Neural progenitor cell (in vitro differentiated cells): Measurements from ENCODE around the gene CCT8. TPM values are rescaled to one million over a fixed set of nuclear protein-coding genes. Genes with fewer than 3 reads are reported as not detected.

ENCODE experiments used
- DNase-seq: peaks from one replicate; pipeline ENCODE4 v3.0.0-alpha.2; 2016; ENCODE audit warnings: low spot score
- H2AFZ ChIP-seq: fragments of 200-600 bp; sonication (generic); replicated peaks from 2 replicates; pipeline ENCODE4 v1.6.1; 2016; ENCODE audit warnings: antibody characterized with exemption
- H3F3A ChIP-seq: fragments of 200-600 bp; sonication (generic); 2 replicates; pipeline ENCODE4 v1.6.1; 2016; ENCODE audit warnings: antibody characterized with exemption, low read depth
- H3K27ac ChIP-seq: fragments of 200-600 bp; sonication (generic); 2 replicates; pipeline ENCODE4 v1.5.1; 2016; ENCODE audit warnings: mild to moderate bottlenecking
- H3K27me3 ChIP-seq: fragments of 200-600 bp; sonication (generic); 2 replicates; pipeline ENCODE4 v1.6.1; 2016; ENCODE audit warnings: mild to moderate bottlenecking, moderate library complexity
- H3K36me3 ChIP-seq: fragments of 200-600 bp; sonication (generic); 2 replicates; pipeline ENCODE4 v1.5.1; 2016
- H3K4me1 ChIP-seq: fragments of 200-600 bp; sonication (generic); 2 replicates; pipeline ENCODE4 v1.6.1; 2016; ENCODE audit warnings: mixed run types
- H3K4me2 ChIP-seq: fragments of 200-600 bp; sonication (generic); 2 replicates; pipeline ENCODE4 v1.6.1; 2016
- H3K4me3 ChIP-seq: fragments of 200-600 bp; sonication (generic); 2 replicates; pipeline ENCODE4 v1.5.1; 2016
- H3K79me2 ChIP-seq: fragments of 200-600 bp; sonication (generic); 2 replicates; pipeline ENCODE4 v1.6.1; 2016; ENCODE audit warnings: low read depth
- H3K9ac ChIP-seq: fragments of 200-600 bp; sonication (generic); 2 replicates; pipeline ENCODE4 v1.6.1; 2016
- H3K9me3 ChIP-seq: fragments of 200-600 bp; sonication (generic); 2 replicates; pipeline ENCODE4 v1.5.1; 2016; ENCODE audit warnings: low read depth
- H4K20me1 ChIP-seq: fragments of 200-600 bp; sonication (generic); 2 replicates; pipeline ENCODE4 v1.6.1; 2016; ENCODE audit warnings: low read depth
- H3K27ac Mint-ChIP-seq: 3 replicates; pipeline ENCODE4 v1.8.0; 2021; ENCODE audit warnings: mixed read lengths
- H3K27me3 Mint-ChIP-seq: 2 replicates; pipeline ENCODE4 v1.8.0; 2022; ENCODE audit warnings: low read depth, mild to moderate bottlenecking, inconsistent platforms, moderate library complexity, mixed read lengths; ENCODE audit not compliant: insufficient read depth
- H3K36me3 Mint-ChIP-seq: 3 replicates; pipeline ENCODE4 v1.8.0; 2021; ENCODE audit warnings: mixed read lengths
- H3K4me1 Mint-ChIP-seq: 3 replicates; pipeline ENCODE4 v1.8.0; 2021; ENCODE audit warnings: mixed read lengths
- H3K4me3 Mint-ChIP-seq: 3 replicates; pipeline ENCODE4 v1.8.0; 2021; ENCODE audit warnings: mild to moderate bottlenecking, moderate library complexity, mixed read lengths
- H3K9me3 Mint-ChIP-seq: 3 replicates; pipeline ENCODE4 v1.8.0; 2020; ENCODE audit warnings: mixed read lengths
- EZH2 ChIP-seq: fragments of 200-600 bp; sonication (generic); IDR thresholded peaks from 2 replicates; pipeline ENCODE4 v1.6.1; 2017; ENCODE audit warnings: antibody characterized with exemption, mild to moderate bottlenecking, moderate library complexity
- EZH2phosphoT487 ChIP-seq: fragments of 200-600 bp; sonication (generic); IDR thresholded peaks from 2 replicates; pipeline ENCODE4 v1.6.1; 2017; ENCODE audit warnings: antibody characterized with exemption
- total RNA-seq: library from RNA; depleted of rRNA; stranded (reverse); fragments of >200 nt; gene quantifications from 2 replicates; pipeline ENCODE4 v1.2.3, GENCODE V29; 2015; ENCODE audit warnings: low replicate concordance
- TF ChIP-seq, protein P1 (sequence below): fragments of 200-600 bp; sonication (generic); IDR thresholded peaks from 2 replicates; pipeline ENCODE4 v1.5.1; 2017; ENCODE audit warnings: antibody characterized with exemption, mild to moderate bottlenecking

CCT8 gene
- total RNA-seq, 1 donor from 2014 or later: 642 TPM

DNA sequence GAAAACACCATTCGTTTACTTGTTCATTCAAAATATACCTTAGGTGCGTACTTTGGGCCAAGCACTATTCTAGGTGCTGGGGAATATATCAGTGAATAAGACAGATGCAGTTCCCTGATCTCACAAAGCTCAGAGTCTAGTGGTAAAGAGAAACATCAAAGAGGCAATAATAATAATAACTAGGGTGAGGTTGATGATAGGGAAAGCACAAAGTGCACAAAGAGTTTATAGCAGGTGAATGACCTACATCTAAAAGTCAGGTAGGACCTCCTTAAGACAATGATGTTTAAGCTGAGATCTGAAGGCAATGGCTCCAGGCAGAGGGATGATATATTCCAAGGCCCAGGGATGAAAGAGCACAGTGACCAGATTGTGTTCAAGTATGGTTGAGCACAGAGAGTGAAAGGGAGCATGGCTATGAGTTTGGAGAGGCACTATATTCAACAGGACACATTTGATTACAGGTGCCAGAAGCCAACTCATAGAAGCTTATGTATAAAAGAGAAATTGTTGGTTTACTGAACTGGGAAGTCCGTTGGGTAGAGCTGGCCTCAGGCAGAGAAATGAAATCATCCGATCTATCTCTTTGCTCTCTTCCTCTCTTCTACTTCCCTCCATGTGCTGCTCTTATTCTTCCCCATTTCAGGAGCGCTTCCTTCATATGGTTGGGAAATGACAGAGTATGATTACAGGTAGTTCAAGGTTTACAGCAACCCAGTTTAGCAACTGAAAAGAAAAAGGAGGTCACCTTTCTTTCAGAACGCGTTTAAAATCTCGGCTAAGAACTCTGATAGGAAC, 23.0 kb upstream of the CCT8 start:
- H3K27me3 Mint-ChIP-seq: peaks cover 2% of the 10 kb centered on the region
- H3K27me3 ChIP-seq: no peaks in the 10 kb centered on the region
- H3K9me3 ChIP-seq: no peaks in the 10 kb centered on the region
- peaks cover 14% of the 10 kb centered on the region for H3K4me1 ChIP-seq
- no peak overlapping the region for H3K27ac Mint-ChIP-seq
- no peaks in the 10 kb centered on the region for H3F3A ChIP-seq
- H3K4me2 ChIP-seq: no peak overlapping the region
- no peak overlapping the region for H3K27ac ChIP-seq
- H3K4me3 Mint-ChIP-seq: no peak overlapping the region
- H3K4me1 Mint-ChIP-seq: peaks cover 14% of the 10 kb centered on the region
- H4K20me1 ChIP-seq: no peaks in the 10 kb centered on the region
- H3K9ac ChIP-seq: no peak overlapping the region
- H2AFZ ChIP-seq: no peak overlapping the region
- peaks cover 2% of the 10 kb centered on the region for H3K9me3 Mint-ChIP-seq
- no peak overlapping the region for H3K4me3 ChIP-seq
- TF ChIP-seq, protein P1, sequence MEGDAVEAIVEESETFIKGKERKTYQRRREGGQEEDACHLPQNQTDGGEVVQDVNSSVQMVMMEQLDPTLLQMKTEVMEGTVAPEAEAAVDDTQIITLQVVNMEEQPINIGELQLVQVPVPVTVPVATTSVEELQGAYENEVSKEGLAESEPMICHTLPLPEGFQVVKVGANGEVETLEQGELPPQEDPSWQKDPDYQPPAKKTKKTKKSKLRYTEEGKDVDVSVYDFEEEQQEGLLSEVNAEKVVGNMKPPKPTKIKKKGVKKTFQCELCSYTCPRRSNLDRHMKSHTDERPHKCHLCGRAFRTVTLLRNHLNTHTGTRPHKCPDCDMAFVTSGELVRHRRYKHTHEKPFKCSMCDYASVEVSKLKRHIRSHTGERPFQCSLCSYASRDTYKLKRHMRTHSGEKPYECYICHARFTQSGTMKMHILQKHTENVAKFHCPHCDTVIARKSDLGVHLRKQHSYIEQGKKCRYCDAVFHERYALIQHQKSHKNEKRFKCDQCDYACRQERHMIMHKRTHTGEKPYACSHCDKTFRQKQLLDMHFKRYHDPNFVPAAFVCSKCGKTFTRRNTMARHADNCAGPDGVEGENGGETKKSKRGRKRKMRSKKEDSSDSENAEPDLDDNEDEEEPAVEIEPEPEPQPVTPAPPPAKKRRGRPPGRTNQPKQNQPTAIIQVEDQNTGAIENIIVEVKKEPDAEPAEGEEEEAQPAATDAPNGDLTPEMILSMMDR: no peak
- TF ChIP-seq EZH2: no peak
- TF ChIP-seq EZH2phosphoT487: no peak
- H3K36me3 ChIP-seq: no peaks in the 10 kb centered on the region
- no peaks in the 10 kb centered on the region for H3K79me2 ChIP-seq
- no peaks in the 10 kb centered on the region for H3K36me3 Mint-ChIP-seq
- DNase-seq: no peak

DNA sequence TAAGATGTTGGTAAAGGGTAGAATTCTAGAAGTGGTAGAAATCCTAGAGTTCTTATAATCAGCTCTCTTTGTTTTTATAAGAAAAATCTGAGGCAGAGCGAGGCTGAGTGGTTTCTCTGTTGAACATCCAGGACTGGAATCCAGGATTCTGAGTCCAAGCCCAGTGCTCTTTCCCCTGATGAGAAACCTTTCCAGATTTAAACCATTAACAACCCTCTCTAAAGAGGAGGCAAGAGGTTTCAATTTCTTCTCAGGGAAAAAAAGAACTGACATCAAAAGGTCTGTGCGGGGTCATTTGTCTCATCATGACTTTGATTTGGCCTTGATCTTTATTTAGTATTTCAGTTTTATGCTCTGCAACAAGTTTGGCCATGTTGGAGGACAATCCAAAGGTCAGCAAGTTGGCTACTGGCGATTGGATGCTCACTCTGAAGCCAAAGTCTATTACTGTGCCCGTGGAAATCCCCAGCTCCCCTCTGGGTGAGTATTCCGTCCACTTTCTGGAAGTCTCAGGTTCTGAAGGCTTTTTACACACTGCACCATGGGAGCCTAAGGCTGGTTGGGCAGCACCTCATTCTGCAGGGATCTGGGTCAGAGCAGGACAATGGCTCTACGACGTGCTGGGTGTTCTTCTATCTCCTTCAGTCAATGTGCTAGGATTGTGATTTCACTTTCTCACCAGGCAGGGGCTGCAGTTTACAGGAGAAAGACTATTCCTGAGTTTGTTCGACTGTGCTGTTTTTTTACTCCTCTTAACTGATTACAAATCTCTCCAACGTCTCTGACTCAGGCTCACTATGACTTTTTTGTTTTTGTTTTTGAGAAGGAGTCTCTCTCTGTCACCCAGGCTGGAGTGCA, 18.9 kb upstream of the CCT8 start:
- H3K27me3 Mint-ChIP-seq: no peaks in the 10 kb centered on the region
- H3K79me2 ChIP-seq: no peaks in the 10 kb centered on the region
- no peaks in the 10 kb centered on the region for H4K20me1 ChIP-seq
- no peaks in the 10 kb centered on the region for H3K27me3 ChIP-seq
- H3K27ac ChIP-seq: no peak overlapping the region
- TF ChIP-seq, protein P1: no peak
- no peak for TF ChIP-seq EZH2
- TF ChIP-seq EZH2phosphoT487: no peak
- H3K36me3 Mint-ChIP-seq: no peaks in the 10 kb centered on the region
- peak overlapping the region; percentile 60 for H2AFZ ChIP-seq
- H3K27ac Mint-ChIP-seq: peak overlapping the region; percentile 26
- peaks cover 14% of the 10 kb centered on the region for H3K4me1 ChIP-seq
- H3K9me3 Mint-ChIP-seq: no peaks in the 10 kb centered on the region
- no peaks in the 10 kb centered on the region for H3F3A ChIP-seq
- H3K4me3 Mint-ChIP-seq: no peak overlapping the region
- DNase-seq: no peak
- peaks cover 11% of the 10 kb centered on the region for H3K4me1 Mint-ChIP-seq
- H3K4me3 ChIP-seq: no peak overlapping the region
- H3K36me3 ChIP-seq: no peaks in the 10 kb centered on the region
- H3K9me3 ChIP-seq: no peaks in the 10 kb centered on the region
- no peak overlapping the region for H3K4me2 ChIP-seq
- no peak overlapping the region for H3K9ac ChIP-seq

DNA sequence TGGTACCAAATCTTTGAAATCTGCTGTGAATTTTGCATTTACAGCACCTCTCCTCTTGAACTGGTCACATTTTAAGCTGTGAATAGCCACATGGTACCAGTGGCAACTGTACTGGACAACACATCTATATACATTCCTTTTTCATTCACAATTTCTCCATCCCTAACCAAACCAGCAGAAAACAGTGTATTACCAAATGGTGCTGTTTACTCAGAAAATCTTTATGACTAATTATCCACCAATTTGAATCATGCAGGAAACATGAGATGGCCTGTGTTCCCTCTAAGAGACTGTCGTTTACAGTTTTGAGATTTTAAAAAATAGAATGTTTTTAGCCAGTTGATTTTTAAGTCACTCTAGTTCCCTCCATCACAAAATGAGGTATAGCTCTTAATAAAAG, 17.6 kb upstream of the CCT8 start:
- Histone ChIP-seq H3K9me3 (no peaks in the 10 kb centered on the region), H3K4me3 (no peak overlapping the region), H3K9ac (no peak overlapping the region), H3K27me3 (no peaks in the 10 kb centered on the region), H3K4me1 (peaks cover 14% of the 10 kb centered on the region), H3F3A (no peaks in the 10 kb centered on the region), H2AFZ (no peak overlapping the region), H3K27ac (no peak overlapping the region), H4K20me1 (no peaks in the 10 kb centered on the region), H3K36me3 (no peaks in the 10 kb centered on the region), H3K4me2 (no peak overlapping the region), H3K79me2 (no peaks in the 10 kb centered on the region)
- H3K4me3 Mint-ChIP-seq: no peak overlapping the region
- no peak overlapping the region for H3K27ac Mint-ChIP-seq
- no peaks in the 10 kb centered on the region for H3K9me3 Mint-ChIP-seq
- H3K36me3 Mint-ChIP-seq: no peaks in the 10 kb centered on the region
- H3K27me3 Mint-ChIP-seq: no peaks in the 10 kb centered on the region
- TF ChIP-seq EZH2 (no peak), EZH2phosphoT487 (no peak)
- TF ChIP-seq, protein P1: no peak
- DNase-seq: no peak
- peaks cover 11% of the 10 kb centered on the region for H3K4me1 Mint-ChIP-seq
